K562 (cell line): ENCODE measurements around the gene STIL. TPM values are rescaled to one million over a fixed set of nuclear protein-coding genes. Genes with fewer than 3 reads are reported as not detected.

ENCODE experiments used
- FOXM1 ChIP-seq, 2 experiments: fragments of 450-650 bp in 1 of 2; sonication (generic) in 1 of 2; formaldehyde crosslinking in 1 of 2; IDR thresholded peaks; 2 replicates each; pipeline versions ENCODE4 v1.6.1 to v1.9.0; 2017 to 2022; ENCODE audit warnings: low read depth in 2 of 2, mild to moderate bottlenecking in 2 of 2, missing genetic modification reagents in 1 of 2, moderate library complexity in 1 of 2
- GABPB1 ChIP-seq: sonication (generic); formaldehyde crosslinking; IDR thresholded peaks from 2 replicates; pipeline ENCODE4 v1.8.0; 2022; ENCODE audit warnings: mild to moderate bottlenecking, missing genetic modification reagents
- HDAC6 ChIP-seq: IDR thresholded peaks from 2 replicates; pipeline ENCODE4 v1.6.1; 2012; ENCODE audit warnings: low read depth, mild to moderate bottlenecking, control low read depth, inconsistent platforms, low read length, moderate library complexity
- MAZ ChIP-seq, 2 experiments: fragments of 450-650 bp in 1 of 2; sonication (generic) in 1 of 2; formaldehyde crosslinking; IDR thresholded peaks in 1 of 2; conservative IDR thresholded peaks in 1 of 2; 2 replicates each; pipeline versions ENCODE4 v1.4.0 to v1.5.0; 2020; ENCODE audit warnings: mild to moderate bottlenecking in 1 of 2, missing genetic modification reagents in 1 of 2
- MEF2A ChIP-seq: IDR thresholded peaks from 2 replicates; pipeline ENCODE4 v1.6.1; 2011; ENCODE audit warnings: low read depth, mild to moderate bottlenecking, low read length, moderate library complexity; ENCODE audit not compliant: control insufficient read depth
- MTA3 ChIP-seq: fragments of 450-650 bp; formaldehyde crosslinking; IDR thresholded peaks from 2 replicates; pipeline ENCODE4 v1.6.1; 2017; ENCODE audit warnings: mild to moderate bottlenecking, borderline replicate concordance
- MXI1 ChIP-seq: IDR thresholded peaks from 2 replicates; pipeline ENCODE4 v1.6.1; 2011; ENCODE audit warnings: low read depth, mild to moderate bottlenecking, improper control_type of control experiment, low read length
- NBN ChIP-seq: fragments of 450-650 bp; IDR thresholded peaks from 2 replicates; pipeline ENCODE4 v1.6.1; 2016; ENCODE audit warnings: low read depth, mild to moderate bottlenecking
- NFIC ChIP-seq: fragments of 450-650 bp; IDR thresholded peaks from 2 replicates; pipeline ENCODE4 v1.6.1; 2017; ENCODE audit warnings: mild to moderate bottlenecking, inconsistent platforms
- RBM39 ChIP-seq: fragments of 200-400 bp; formaldehyde crosslinking; optimal IDR thresholded peaks from 2 replicates; pipeline ENCODE3; 2018; ENCODE audit warnings: low read depth, low read length
- RFX7 ChIP-seq: fragments of 250-450 bp; sonication (Bioruptor Pico); IDR thresholded peaks from 2 replicates; pipeline ENCODE4 v1.5.1; 2021; ENCODE audit warnings: mild to moderate bottlenecking
- SMARCB1 ChIP-seq: IDR thresholded peaks from 2 replicates; pipeline ENCODE4 v1.6.1; 2011; ENCODE audit warnings: improper control_type of control experiment, low read depth; ENCODE audit not compliant: insufficient read length
- SRSF7 ChIP-seq: fragments of 200-400 bp; formaldehyde crosslinking; optimal IDR thresholded peaks from 2 replicates; pipeline ENCODE3; 2017; ENCODE audit warnings: mild to moderate bottlenecking, low read depth, low read length
- TEAD1 ChIP-seq, 2 experiments: fragments of 450-650 bp in 1 of 2; sonication (generic) in 1 of 2; formaldehyde crosslinking; IDR thresholded peaks; 2 replicates each; pipeline versions ENCODE4 v1.4.0 to v1.8.0; 2020 to 2022; ENCODE audit warnings: mild to moderate bottlenecking in 2 of 2, missing genetic modification reagents in 1 of 2
- ZBTB2 ChIP-seq: fragments of 450-650 bp; IDR thresholded peaks from 2 replicates; pipeline ENCODE4 v1.6.1; 2016; ENCODE audit warnings: antibody characterized with exemption
- ZBTB49 ChIP-seq: sonication (generic); formaldehyde crosslinking; IDR thresholded peaks from 2 replicates; pipeline ENCODE4 v1.8.0; 2022; ENCODE audit warnings: missing genetic modification reagents, mild to moderate bottlenecking, borderline replicate concordance
- ZNF512 ChIP-seq: IDR thresholded peaks from 2 replicates; pipeline ENCODE4 v1.6.1; 2016; ENCODE audit warnings: missing genetic modification characterization, missing compliant biosample characterization
- polyA plus RNA-seq, 8 experiments: library from polyadenylated mRNA; depleted of rRNA in 4 of 8; stranded (reverse) in 5 of 8; unstranded in 3 of 8; fragments of >200 nt; fragmentation: Nextera tagmentation in 2 of 8; fragmentation: Illumina TruSeq in 1 of 8; extraction: Ambion mirVana in 2 of 8; extraction: Trizol in 1 of 8; gene quantifications; 2 replicates each; pipeline versions ENCODE4 v1.2.1 to v1.2.3, GENCODE V29; 2011 to 2014; ENCODE audit warnings: inconsistent platforms in 1 of 8, missing spikeins in 1 of 8
- total RNA-seq, 7 experiments: library from RNA; depleted of rRNA in 6 of 7; stranded (reverse); fragments of >200 nt in 6 of 7; fragmentation: Illumina TruSeq in 2 of 7; extraction: Trizol in 2 of 7; gene quantifications; 2 replicates each; pipeline versions ENCODE4 v1.2.1 to v1.2.3, GENCODE V29; 2011 to 2021; ENCODE audit warnings: low replicate concordance in 1 of 7
- TF ChIP-seq, protein P1 (sequence below): fragments of 250-450 bp; sonication (Bioruptor Pico); IDR thresholded peaks from 2 replicates; pipeline ENCODE4 v1.5.0; 2021

The STIL gene
- total and polyA plus RNA-seq, 9 of the 15 experiments (the other 6 are each of a cell fraction or from before 2014, with no cell fraction given): 10.5 to 77.4 (median 39.6) TPM

GRCh38 chr1:47333922-47334764 lies 20.2 kb upstream of the STIL start (continued):
- TF ChIP-seq, protein P1, sequence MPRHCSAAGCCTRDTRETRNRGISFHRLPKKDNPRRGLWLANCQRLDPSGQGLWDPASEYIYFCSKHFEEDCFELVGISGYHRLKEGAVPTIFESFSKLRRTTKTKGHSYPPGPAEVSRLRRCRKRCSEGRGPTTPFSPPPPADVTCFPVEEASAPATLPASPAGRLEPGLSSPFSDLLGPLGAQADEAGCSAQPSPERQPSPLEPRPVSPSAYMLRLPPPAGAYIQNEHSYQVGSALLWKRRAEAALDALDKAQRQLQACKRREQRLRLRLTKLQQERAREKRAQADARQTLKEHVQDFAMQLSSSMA (CRISPR knock-in tag): no peak
- TF ChIP-seq ZBTB49 (CRISPR knock-in tag): peak; percentile 52; the same call in 1 of the 2 replicates
- TF ChIP-seq TEAD1 (CRISPR knock-in tag; IDR thresholded peaks at IDR 0.05): peak in 1 of 2 experiments; percentile 17; a peak in 1 of 4 replicates
- no peak; the same call in 1 of the 2 replicates for TF ChIP-seq NBN
- TF ChIP-seq GABPB1 (CRISPR knock-in tag): peak; percentile 55
- TF ChIP-seq MXI1: peak; percentile 48
- TF ChIP-seq SMARCB1: peak; percentile 45
- no peak for TF ChIP-seq HDAC6
- no peak for TF ChIP-seq RBM39
- 0 out of 2 replicates have a peak, but pooled peaks have one; percentile 4 for TF ChIP-seq MEF2A
- no peak for TF ChIP-seq ZNF512 (tag)
- peak; percentile 68 to 83; a peak in 3 of 4 replicates for TF ChIP-seq MAZ (CRISPR knock-in tag; conservative IDR thresholded peaks at IDR 0.05 in 1 of 2, IDR thresholded peaks at IDR 0.05 in 1 of 2)
- TF ChIP-seq NFIC: no peak; the same call in 1 of the 2 replicates
- TF ChIP-seq ZBTB2: peak; percentile 70; the same call in 1 of the 2 replicates
- TF ChIP-seq SRSF7: no peak
- TF ChIP-seq MTA3: peak; percentile 49; the same call in 1 of the 2 replicates
- TF ChIP-seq RFX7 (CRISPR knock-in tag): no peak
- no peak for TF ChIP-seq FOXM1 (IDR thresholded peaks at IDR 0.05; ENCODE audit: low read depth)
- no peak for TF ChIP-seq FOXM1 (CRISPR knock-in tag; IDR thresholded peaks at IDR 0.05; ENCODE audit: low read depth)
